Neural crest cell (in vitro differentiated cells): Measurements from ENCODE around the gene GNA15. TPM values are rescaled to one million over a fixed set of nuclear protein-coding genes. Genes with fewer than 3 reads are reported as not detected.

Source experiments
- DNase-seq: peaks from one replicate; pipeline ENCODE4 v3.0.0; 2021; ENCODE audit warnings: low read depth, mixed read lengths, low spot score
- H3K27ac Mint-ChIP-seq: one replicate; pipeline ENCODE4 v1.8.0; 2021; ENCODE audit warnings: mild to moderate bottlenecking, mixed read lengths; ENCODE audit not compliant: unreplicated experiment
- H3K27me3 Mint-ChIP-seq: 2 replicates; pipeline ENCODE4 v1.8.0; 2021; ENCODE audit warnings: low read depth, mild to moderate bottlenecking, mixed read lengths
- H3K36me3 Mint-ChIP-seq: 2 replicates; pipeline ENCODE4 v1.8.0; 2021; ENCODE audit warnings: low read depth, mild to moderate bottlenecking, mixed read lengths
- H3K4me1 Mint-ChIP-seq: 2 replicates; pipeline ENCODE4 v1.8.0; 2021; ENCODE audit warnings: mixed read lengths
- H3K4me3 Mint-ChIP-seq: one replicate; pipeline ENCODE4 v1.8.0; 2021; ENCODE audit warnings: mild to moderate bottlenecking, mixed read lengths
- H3K9me3 Mint-ChIP-seq: 2 replicates; pipeline ENCODE4 v1.8.0; 2021; ENCODE audit warnings: mixed read lengths
- total RNA-seq: library from RNA; stranded (reverse); gene quantifications from 2 replicates; pipeline ENCODE4 v1.2.1, GENCODE V29; 2021
- TF ChIP-seq, protein P1 (sequence below): fragments of 200-600 bp; sonication (generic); conservative IDR thresholded peaks from 2 replicates; pipeline ENCODE4 v1.5.0; 2021; ENCODE audit warnings: antibody characterized with exemption, mild to moderate bottlenecking

Gene GNA15
- total RNA-seq, 1 donor from 2014 or later = not detected

DNA sequence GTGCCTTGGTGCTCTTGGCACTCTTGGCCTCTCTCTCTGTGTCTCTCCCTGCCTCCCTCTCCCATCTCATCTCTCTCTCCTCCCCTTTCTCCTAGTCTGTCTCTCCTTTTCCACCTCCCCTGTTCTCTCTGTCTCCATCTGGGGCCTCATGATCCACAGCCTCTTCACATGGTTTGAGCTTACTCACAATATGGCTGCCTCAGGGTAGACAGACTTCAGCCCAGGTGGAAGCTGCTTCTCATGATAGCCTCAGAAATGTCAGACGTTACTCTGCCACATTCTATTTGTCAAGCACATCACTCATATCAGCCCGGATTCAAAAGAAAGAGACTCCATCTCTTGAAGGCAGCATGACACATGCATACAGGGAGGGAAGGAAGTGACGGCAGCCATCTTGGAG is 24.4 kb downstream of the GNA15 start:
- H3K36me3 Mint-ChIP-seq = no peaks in the 10 kb centered on the region
- TF ChIP-seq, protein P1, sequence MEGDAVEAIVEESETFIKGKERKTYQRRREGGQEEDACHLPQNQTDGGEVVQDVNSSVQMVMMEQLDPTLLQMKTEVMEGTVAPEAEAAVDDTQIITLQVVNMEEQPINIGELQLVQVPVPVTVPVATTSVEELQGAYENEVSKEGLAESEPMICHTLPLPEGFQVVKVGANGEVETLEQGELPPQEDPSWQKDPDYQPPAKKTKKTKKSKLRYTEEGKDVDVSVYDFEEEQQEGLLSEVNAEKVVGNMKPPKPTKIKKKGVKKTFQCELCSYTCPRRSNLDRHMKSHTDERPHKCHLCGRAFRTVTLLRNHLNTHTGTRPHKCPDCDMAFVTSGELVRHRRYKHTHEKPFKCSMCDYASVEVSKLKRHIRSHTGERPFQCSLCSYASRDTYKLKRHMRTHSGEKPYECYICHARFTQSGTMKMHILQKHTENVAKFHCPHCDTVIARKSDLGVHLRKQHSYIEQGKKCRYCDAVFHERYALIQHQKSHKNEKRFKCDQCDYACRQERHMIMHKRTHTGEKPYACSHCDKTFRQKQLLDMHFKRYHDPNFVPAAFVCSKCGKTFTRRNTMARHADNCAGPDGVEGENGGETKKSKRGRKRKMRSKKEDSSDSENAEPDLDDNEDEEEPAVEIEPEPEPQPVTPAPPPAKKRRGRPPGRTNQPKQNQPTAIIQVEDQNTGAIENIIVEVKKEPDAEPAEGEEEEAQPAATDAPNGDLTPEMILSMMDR = no peak

DNA sequence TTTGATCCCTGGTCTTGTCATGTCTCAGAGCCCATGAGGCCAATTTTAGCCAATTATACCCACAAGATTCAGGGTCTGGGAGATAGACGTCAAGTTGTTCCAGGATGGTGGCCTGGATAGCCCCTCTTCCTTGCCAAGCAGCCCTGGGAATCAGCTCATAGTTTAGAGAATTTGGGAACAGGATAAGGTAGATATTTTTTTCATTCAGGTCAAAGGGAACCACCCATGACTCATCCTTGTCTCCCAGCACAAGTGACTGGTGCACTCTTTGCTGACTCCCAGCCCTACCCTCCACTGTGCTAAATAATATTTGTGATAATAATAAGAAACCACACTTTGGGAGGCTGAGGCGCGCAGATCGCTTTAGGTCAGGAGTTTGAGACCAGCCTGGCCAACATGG is 25.6 kb downstream of the GNA15 start:
- no peaks in the 10 kb centered on the region for H3K9me3 Mint-ChIP-seq
- no peak overlapping the region for H3K27ac Mint-ChIP-seq
- H3K4me3 Mint-ChIP-seq = no peak overlapping the region
- peaks cover 4% of the 10 kb centered on the region for H3K4me1 Mint-ChIP-seq
- TF ChIP-seq, protein P1 = no peak
- H3K36me3 Mint-ChIP-seq = no peaks in the 10 kb centered on the region
- no peak for DNase-seq
- peaks cover 37% of the 10 kb centered on the region for H3K27me3 Mint-ChIP-seq

More for the DNA sequence above, 24.4 kb downstream of the GNA15 start:
- peaks cover 33% of the 10 kb centered on the region for H3K27me3 Mint-ChIP-seq
- peaks cover 2% of the 10 kb centered on the region for H3K9me3 Mint-ChIP-seq
- peaks cover 4% of the 10 kb centered on the region for H3K4me1 Mint-ChIP-seq
- H3K4me3 Mint-ChIP-seq = no peak overlapping the region
- H3K27ac Mint-ChIP-seq = no peak overlapping the region
- no peak for DNase-seq

DNA sequence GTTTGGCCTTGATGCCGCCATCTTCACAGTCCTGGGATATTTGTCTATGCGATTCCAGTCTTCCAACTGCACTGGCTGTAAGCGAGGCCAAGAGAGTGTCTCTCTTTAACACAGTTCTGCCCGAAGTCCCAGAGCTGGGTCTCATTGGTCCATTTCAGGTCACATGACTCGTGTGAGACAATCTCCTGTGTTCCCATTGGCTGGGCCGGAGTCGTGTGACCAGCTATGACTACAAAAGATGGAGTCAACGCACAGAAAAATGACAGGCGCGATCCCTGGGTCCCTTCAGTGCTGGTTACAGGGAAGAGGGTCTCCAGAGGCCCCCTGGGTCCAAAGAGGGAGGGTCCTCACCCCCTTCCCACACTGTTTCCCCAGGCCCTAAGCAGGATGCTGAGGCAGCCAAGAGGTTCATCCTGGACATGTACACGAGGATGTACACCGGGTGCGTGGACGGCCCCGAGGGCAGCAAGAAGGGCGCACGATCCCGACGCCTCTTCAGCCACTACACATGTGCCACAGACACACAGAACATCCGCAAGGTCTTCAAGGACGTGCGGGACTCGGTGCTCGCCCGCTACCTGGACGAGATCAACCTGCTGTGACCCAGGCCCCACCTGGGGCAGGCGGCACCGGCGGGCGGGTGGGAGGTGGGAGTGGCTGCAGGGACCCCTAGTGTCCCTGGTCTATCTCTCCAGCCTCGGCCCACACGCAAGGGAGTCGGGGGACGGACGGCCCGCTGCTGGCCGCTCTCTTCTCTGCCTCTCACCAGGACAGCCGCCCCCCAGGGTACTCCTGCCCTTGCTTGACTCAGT is 26.8 kb downstream of the GNA15 start:
- no peaks in the 10 kb centered on the region for H3K9me3 Mint-ChIP-seq
- peaks cover 32% of the 10 kb centered on the region for H3K27me3 Mint-ChIP-seq
- H3K4me3 Mint-ChIP-seq = no peak overlapping the region
- H3K27ac Mint-ChIP-seq = no peak overlapping the region
- H3K36me3 Mint-ChIP-seq = no peaks in the 10 kb centered on the region
- DNase-seq = no peak
- peaks cover 4% of the 10 kb centered on the region for H3K4me1 Mint-ChIP-seq
- TF ChIP-seq, protein P1 = no peak

GRCh38 chr19:3163230-3163886 is 27.5 kb downstream of the GNA15 start:
- Mint-ChIP-seq H3K27ac (no peak overlapping the region), H3K36me3 (no peaks in the 10 kb centered on the region), H3K4me1 (peaks cover 4% of the 10 kb centered on the region), H3K27me3 (peaks cover 34% of the 10 kb centered on the region), H3K4me3 (no peak overlapping the region), H3K9me3 (no peaks in the 10 kb centered on the region)
- DNase-seq = peak; percentile 62
- TF ChIP-seq, protein P1 = peak; percentile 91

GRCh38 chr19:3163943-3164342 is 28.1 kb downstream of the GNA15 start:
- TF ChIP-seq, protein P1 = no peak
- Mint-ChIP-seq H3K4me1 (peaks cover 4% of the 10 kb centered on the region), H3K27ac (no peak overlapping the region), H3K36me3 (no peaks in the 10 kb centered on the region), H3K4me3 (no peak overlapping the region), H3K27me3 (peaks cover 31% of the 10 kb centered on the region), H3K9me3 (no peaks in the 10 kb centered on the region)
- no peak for DNase-seq
